Measurements from ENCODE around the gene NRK.
"Not testable (repeated sequence)": the region's sequence is repeated elsewhere in the genome, so short reads cannot be mapped to it uniquely, and the experiment has no call there.

Gene NRK

GRCh38 chrX:105882581-105883275, 60.4 kb downstream of the NRK start:
- no peak for FAIRE-seq

- no peak for FAIRE-seq
These were observed 72.4 kb downstream of the NRK start for GRCh38 chrX:105894721-105895120.

- no peak for FAIRE-seq
These were observed 87.2 kb downstream of the NRK start for GRCh38 chrX:105909576-105909975.

- no peak for FAIRE-seq
These were observed 88.3 kb downstream of the NRK start for GRCh38 chrX:105910563-105911105.

GRCh38 chrX:105945266-105945665, 122.9 kb downstream of the NRK start:
- FAIRE-seq: no peak

GRCh38 chrX:105969487-105969886, 147.1 kb downstream of the NRK start:
- no peak for FAIRE-seq

GRCh38 chrX:105972690-105973386, 150.5 kb downstream of the NRK start:
- FAIRE-seq: no peak

- FAIRE-seq: no peak
These were observed 151.0 kb downstream of the NRK start for GRCh38 chrX:105973387-105973739.

- FAIRE-seq: peak; percentile 6
These were observed 153.0 kb downstream of the NRK start for GRCh38 chrX:105975382-105975781.

GRCh38 chrX:105981772-105982485, 159.6 kb downstream of the NRK start:
- no peak for FAIRE-seq

- not testable (repeated sequence) for FAIRE-seq
These were observed 166.1 kb downstream of the NRK start for GRCh38 chrX:105988487-105988886.

GRCh38 chrX:105999294-105999693, 177.0 kb downstream of the NRK start:
- FAIRE-seq: no peak

GRCh38 chrX:106000203-106000602, 177.9 kb downstream of the NRK start:
- no peak for FAIRE-seq

- not testable (repeated sequence) for FAIRE-seq
These were observed 178.3 kb downstream of the NRK start for GRCh38 chrX:106000609-106001008.

- no peak for FAIRE-seq
These were observed 183.3 kb downstream of the NRK start for GRCh38 chrX:106005684-106006083.

- no peak for FAIRE-seq
These were observed 185.5 kb downstream of the NRK start for GRCh38 chrX:106007815-106008214.
